Measurements from ENCODE around the gene GH1. TPM values are rescaled to one million over a fixed set of nuclear protein-coding genes. Genes with fewer than 3 reads are reported as not detected.

Gene GH1
- total RNA-seq, 1 donor from 2014 or later = not detected

DNA sequence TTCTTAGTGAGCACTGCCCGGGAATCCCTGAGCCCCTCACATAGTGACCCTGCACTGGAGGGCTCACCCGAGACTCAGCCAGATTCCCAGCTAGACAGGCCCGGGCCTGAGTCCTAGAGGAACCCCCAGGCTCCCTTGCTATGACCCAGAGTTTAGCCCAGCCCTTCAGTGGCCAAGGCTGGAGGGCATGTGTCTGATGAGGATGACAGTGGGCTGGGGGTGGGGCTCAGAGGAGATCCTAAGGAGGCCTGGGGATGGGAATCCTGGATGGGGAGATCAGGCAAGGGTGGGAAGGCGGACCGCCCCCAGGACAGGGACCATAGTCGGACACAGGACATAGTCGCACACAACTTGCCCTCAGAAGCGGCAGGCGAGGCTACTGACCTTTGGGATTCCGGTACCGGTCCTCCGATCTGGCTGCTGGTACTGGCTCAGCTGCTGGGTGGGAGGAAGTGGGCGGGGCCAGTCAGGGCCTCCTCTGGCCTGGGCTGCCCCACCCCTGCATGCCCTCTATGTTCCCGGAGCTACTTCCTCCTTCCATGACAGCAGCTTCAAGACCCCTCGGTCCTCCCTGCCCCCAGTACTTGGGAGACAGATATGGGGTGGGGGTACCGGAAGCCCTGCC is 12.4 kb upstream of the GH1 start:
- intact Hi-C loops (cut with DNase I) = no loop called here
- peak overlapping the region; percentile 63 for H3K27ac ChIP-seq
- peak overlapping the region; percentile 3 to 11 for H3K4me3 ChIP-seq
- H3K27me3 ChIP-seq = no peaks in the 10 kb centered on the region
- DNase-seq (ENCODE audit: extremely low spot score in 2 of 2) = no peak
- H3K9me3 ChIP-seq = no peaks in the 10 kb centered on the region
- no peaks in the 10 kb centered on the region for H3K36me3 ChIP-seq
- H3K4me1 ChIP-seq = peaks cover 22% of the 10 kb centered on the region
- TF ChIP-seq POLR2AphosphoS5 (IDR thresholded peaks at IDR 0.05; ENCODE audit: insufficient read depth in 1 of 2, low read depth in 1 of 2) (no peak), POLR2A (IDR thresholded peaks at IDR 0.05) (no peak)
- TF ChIP-seq, protein P1, sequence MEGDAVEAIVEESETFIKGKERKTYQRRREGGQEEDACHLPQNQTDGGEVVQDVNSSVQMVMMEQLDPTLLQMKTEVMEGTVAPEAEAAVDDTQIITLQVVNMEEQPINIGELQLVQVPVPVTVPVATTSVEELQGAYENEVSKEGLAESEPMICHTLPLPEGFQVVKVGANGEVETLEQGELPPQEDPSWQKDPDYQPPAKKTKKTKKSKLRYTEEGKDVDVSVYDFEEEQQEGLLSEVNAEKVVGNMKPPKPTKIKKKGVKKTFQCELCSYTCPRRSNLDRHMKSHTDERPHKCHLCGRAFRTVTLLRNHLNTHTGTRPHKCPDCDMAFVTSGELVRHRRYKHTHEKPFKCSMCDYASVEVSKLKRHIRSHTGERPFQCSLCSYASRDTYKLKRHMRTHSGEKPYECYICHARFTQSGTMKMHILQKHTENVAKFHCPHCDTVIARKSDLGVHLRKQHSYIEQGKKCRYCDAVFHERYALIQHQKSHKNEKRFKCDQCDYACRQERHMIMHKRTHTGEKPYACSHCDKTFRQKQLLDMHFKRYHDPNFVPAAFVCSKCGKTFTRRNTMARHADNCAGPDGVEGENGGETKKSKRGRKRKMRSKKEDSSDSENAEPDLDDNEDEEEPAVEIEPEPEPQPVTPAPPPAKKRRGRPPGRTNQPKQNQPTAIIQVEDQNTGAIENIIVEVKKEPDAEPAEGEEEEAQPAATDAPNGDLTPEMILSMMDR (IDR thresholded peaks at IDR 0.05) = no peak

DNA sequence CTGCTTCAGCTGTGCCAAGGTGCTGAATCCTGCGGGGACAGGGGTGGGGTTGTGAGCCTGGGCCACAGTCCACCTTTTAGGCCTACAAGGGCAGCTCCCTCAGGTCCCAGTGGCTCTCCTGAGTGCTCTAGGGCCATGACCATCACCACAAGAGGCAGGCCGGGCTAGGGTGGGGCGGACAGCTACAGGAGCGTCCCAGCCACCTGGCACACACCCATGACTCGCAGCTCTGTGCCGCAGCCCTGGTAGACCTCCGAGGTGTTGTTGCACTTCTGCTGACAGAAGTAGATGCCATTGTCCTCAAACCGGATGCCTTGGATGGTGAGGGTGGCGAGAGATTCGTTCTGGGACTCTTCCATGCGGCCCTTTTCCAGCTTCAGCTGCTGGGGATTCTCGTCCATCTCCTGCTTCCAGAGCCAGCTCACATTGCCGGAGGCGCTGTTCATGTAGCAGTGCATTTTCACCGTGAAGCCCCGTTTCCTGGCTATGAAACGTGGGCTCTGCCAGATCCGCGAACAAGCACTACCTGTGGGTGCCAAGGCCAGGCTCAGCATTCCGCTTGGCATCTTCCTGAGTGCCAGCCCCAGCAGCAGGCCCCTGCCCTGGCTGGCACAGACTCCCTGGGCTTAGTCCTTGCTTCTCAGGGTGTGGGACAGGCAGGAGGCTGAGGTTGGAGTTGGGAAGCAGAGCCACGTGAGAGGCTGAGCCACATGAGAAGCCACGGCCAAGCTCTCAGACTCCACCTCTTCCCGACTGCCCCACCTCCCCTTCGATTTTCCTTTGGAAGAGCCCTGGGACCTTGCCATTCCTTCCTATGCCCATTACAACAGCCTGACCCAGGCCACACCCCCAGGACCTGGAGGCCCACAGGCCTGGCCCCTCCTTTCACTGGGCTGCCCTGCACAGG is 11.5 kb upstream of the GH1 start:
- Histone ChIP-seq H3K4me3 (peak overlapping the region in 1 of 2 donors; percentile 5), H3K9me3 (no peaks in the 10 kb centered on the region), H3K27me3 (no peaks in the 10 kb centered on the region), H3K27ac (peak overlapping the region; percentile 63), H3K36me3 (no peaks in the 10 kb centered on the region), H3K4me1 (peaks cover 22% of the 10 kb centered on the region)
- TF ChIP-seq POLR2AphosphoS5 (IDR thresholded peaks at IDR 0.05; ENCODE audit: insufficient read depth in 1 of 2, low read depth in 1 of 2) (peak in 1 of 2 donors; percentile 28), POLR2A (IDR thresholded peaks at IDR 0.05) (no peak)
- intact Hi-C loops (cut with DNase I) = no loop called here
- DNase-seq (ENCODE audit: extremely low spot score in 2 of 2) = no peak

DNA sequence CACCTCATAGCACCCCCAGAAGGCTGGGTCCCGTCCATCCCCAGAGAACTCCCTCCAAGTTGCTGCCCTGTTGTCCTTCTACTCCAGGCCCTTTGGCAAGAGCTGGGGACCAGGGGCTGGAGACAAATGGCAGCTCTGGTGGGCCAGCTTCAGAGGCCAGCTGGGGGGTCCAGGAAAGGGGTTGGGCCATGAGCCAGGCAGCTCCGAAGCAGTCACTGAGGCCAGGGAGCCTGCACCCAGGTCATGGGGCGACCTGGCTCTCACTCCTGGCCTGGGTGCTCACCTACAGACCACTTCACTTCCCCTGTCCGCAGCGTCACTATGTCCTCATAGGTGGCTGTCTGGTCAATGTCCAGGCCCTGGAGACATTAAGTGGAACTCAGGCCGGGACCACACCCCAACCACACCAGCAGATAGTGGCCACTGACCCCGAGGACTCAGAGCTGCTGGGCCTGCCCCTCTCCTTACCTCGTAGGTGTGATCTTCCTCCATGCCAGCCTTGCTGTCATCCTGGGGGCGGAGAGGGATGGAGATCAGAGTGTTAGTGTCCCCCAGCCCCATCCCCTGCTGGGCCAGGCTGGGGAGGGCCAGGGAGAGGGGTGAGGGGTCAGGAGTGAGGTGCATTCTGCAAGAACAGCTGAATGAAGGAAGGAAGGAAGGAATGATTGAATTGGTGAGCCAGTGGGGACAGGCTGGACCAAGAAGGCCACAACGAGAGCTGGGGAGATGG is 10.5 kb upstream of the GH1 start:
- no peak overlapping the region for H3K4me3 ChIP-seq
- intact Hi-C loops (cut with DNase I) = no loop called here
- no peaks in the 10 kb centered on the region for H3K9me3 ChIP-seq

DNA sequence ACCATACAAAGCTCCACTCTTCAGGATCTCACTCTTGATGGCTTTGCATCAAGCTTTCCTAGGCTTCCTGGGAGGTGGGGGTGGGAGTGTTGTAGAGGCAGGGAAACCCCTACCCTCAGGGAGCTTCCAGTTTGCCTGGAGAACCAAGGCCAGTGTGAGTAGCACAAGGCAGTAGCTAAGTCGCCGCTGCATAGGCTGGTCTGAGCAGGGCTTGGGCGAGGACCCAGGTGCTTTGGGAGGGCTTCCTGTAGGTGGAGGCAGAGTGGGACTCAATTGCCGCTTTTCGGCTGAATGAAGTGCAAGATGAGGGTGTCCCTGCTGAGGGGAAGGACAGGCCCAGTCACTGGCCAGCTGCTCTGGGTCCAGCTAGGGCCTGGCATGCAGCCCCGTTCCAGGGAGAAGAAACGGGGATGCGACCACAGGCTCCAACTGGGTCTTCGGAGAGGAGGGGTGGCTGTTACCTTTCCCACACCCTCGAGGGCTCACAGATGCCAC is 9.6 kb upstream of the GH1 start:
- Histone ChIP-seq H3K27me3 (no peaks in the 10 kb centered on the region), H3K9me3 (no peaks in the 10 kb centered on the region), H3K4me1 (peaks cover 22% of the 10 kb centered on the region), H3K27ac (no peak overlapping the region), H3K36me3 (no peaks in the 10 kb centered on the region), H3K4me3 (no peak overlapping the region)
- intact Hi-C loops (cut with DNase I) = no loop called here
- no peak for DNase-seq (ENCODE audit: extremely low spot score in 2 of 2)
- no peak for TF ChIP-seq POLR2AphosphoS5 (IDR thresholded peaks at IDR 0.05; ENCODE audit: insufficient read depth in 1 of 2, low read depth in 1 of 2)
- TF ChIP-seq, protein P1 (IDR thresholded peaks at IDR 0.05) = no peak
- no peak for TF ChIP-seq POLR2A (IDR thresholded peaks at IDR 0.05)

More for the DNA sequence above, 10.5 kb upstream of the GH1 start:
- DNase-seq (ENCODE audit: extremely low spot score in 2 of 2) = no peak
- Histone ChIP-seq H3K36me3 (no peaks in the 10 kb centered on the region), H3K4me1 (peaks cover 22% of the 10 kb centered on the region), H3K27me3 (no peaks in the 10 kb centered on the region), H3K27ac (no peak overlapping the region)
- TF ChIP-seq, protein P1 (IDR thresholded peaks at IDR 0.05) = no peak
- TF ChIP-seq POLR2A (IDR thresholded peaks at IDR 0.05) (no peak), POLR2AphosphoS5 (IDR thresholded peaks at IDR 0.05; ENCODE audit: insufficient read depth in 1 of 2, low read depth in 1 of 2) (no peak)

All from vagina (tissue), 2 donors.